22Rv1 (cell line): ENCODE results near the gene LDAF1.

Experiments used
- H3K27ac ChIP-seq: fragments of 450-650 bp; 2 replicates; pipeline ENCODE4 v1.5.1; 2017
- CTCF ChIP-seq: fragments of 450-650 bp; IDR thresholded peaks from 2 replicates; pipeline ENCODE4 v1.5.1; 2017; ENCODE audit warnings: mild to moderate bottlenecking
- ZFX ChIP-seq: fragments of 450-650 bp; IDR thresholded peaks from 2 replicates; pipeline ENCODE4 v1.6.1; 2017; ENCODE audit warnings: antibody characterized with exemption, borderline replicate concordance

Gene LDAF1

GRCh38 chr16:21214086-21214485 is 55.6 kb downstream of the LDAF1 start:
- no peak overlapping the region for H3K27ac ChIP-seq
- TF ChIP-seq CTCF (no peak), ZFX (no peak)

- no peak overlapping the region for H3K27ac ChIP-seq
- TF ChIP-seq ZFX (no peak), CTCF (no peak)
Measured at GRCh38 chr16:21217121-21217520, 58.6 kb downstream of the LDAF1 start.

GRCh38 chr16:21218153-21218552 is 59.7 kb downstream of the LDAF1 start:
- H3K27ac ChIP-seq: no peak overlapping the region
- no peak for TF ChIP-seq ZFX
- no peak for TF ChIP-seq CTCF

GRCh38 chr16:21219551-21219950 is 61.1 kb downstream of the LDAF1 start:
- no peak overlapping the region for H3K27ac ChIP-seq
- TF ChIP-seq CTCF: no peak
- no peak for TF ChIP-seq ZFX

- H3K27ac ChIP-seq: peak overlapping the region; percentile 71
Measured at GRCh38 chr16:21222495-21223337, 64.2 kb downstream of the LDAF1 start.

GRCh38 chr16:21223787-21224186 is 65.3 kb downstream of the LDAF1 start:
- TF ChIP-seq ZFX: no peak
- TF ChIP-seq CTCF: no peak
- 0 out of 2 replicates have a peak overlapping the region, but pooled peaks have one; percentile 71 for H3K27ac ChIP-seq

More at GRCh38 chr16:21222495-21223337, 64.2 kb downstream of the LDAF1 start:
- TF ChIP-seq CTCF (no peak), ZFX (no peak)

- H3K27ac ChIP-seq: no peak overlapping the region
- TF ChIP-seq ZFX (no peak), CTCF (no peak)
Measured at GRCh38 chr16:21224800-21225199, 66.3 kb downstream of the LDAF1 start.
